Esophagus (tissue), 2 donors: ENCODE results near the gene PRM2. TPM values are rescaled to one million over a fixed set of nuclear protein-coding genes. Genes with fewer than 3 reads are reported as not detected.

Source experiments
- H3K27ac ChIP-seq, 2 donors: one replicate each; pipeline ENCODE4 v1.5.1; 2013; ENCODE audit warnings: low read depth in 2 of 2, mild to moderate bottlenecking in 2 of 2, inconsistent platforms in 1 of 2, low read length in 1 of 2, moderate library complexity in 1 of 2
- H3K27me3 ChIP-seq, 2 donors: one replicate each; pipeline ENCODE4 v1.6.1; 2013; ENCODE audit warnings: low read length in 2 of 2, control low read depth in 1 of 2, mild to moderate bottlenecking in 1 of 2; ENCODE audit not compliant: insufficient read depth in 2 of 2, control insufficient read depth in 1 of 2
- H3K36me3 ChIP-seq, 2 donors: one replicate each; pipeline ENCODE4 v1.6.1; 2013; ENCODE audit warnings: low read length in 1 of 2; ENCODE audit not compliant: control insufficient read depth in 2 of 2, insufficient read depth in 2 of 2
- H3K4me1 ChIP-seq, 2 donors: one replicate each; pipeline ENCODE4 v1.6.1; 2013; ENCODE audit warnings: low read length in 1 of 2; ENCODE audit not compliant: control insufficient read depth in 2 of 2, insufficient read depth in 2 of 2
- H3K4me3 ChIP-seq, 2 donors: one replicate each; pipeline ENCODE4 v1.5.1; 2013; ENCODE audit warnings: low read length in 2 of 2, mild to moderate bottlenecking in 2 of 2, low read depth in 1 of 2, moderate library complexity in 1 of 2
- H3K9me3 ChIP-seq, 2 donors: one replicate each; pipeline ENCODE4 v1.6.1; 2013; ENCODE audit warnings: mild to moderate bottlenecking in 2 of 2, low read depth in 1 of 2, low read length in 1 of 2, moderate library complexity in 1 of 2; ENCODE audit not compliant: control insufficient read depth in 2 of 2, insufficient read depth in 1 of 2
- WGBS, 2 donors: extraction: QIAGEN DNeasy Blood & Tissue Kit; methylation state at CpG; one replicate each; pipeline ENCODE4 v1.1.7; 2013; 5-methylcytosine and 5-hydroxymethylcytosine counted together
- polyA plus RNA-seq, 2 donors: library from polyadenylated mRNA; stranded (reverse); fragments of 200-250 nt; gene quantifications; one replicate each; pipeline ENCODE4 v1.2.3, GENCODE V29; 2013
- donor health status: healthy with polysubstance abuse.
- donor health status: Bipolar disorder and iron deficiency.

The PRM2 gene
- polyA plus RNA-seq, 2 donors: not detected

- H3K27ac ChIP-seq: no peak overlapping the region
- WGBS, 2 donors: 82 to 83% methylated on average over 11 of the region's 11 CpGs
These were observed 765 bp upstream of the PRM2 start for GRCh38 chr16:11276896-11277593.

DNA sequence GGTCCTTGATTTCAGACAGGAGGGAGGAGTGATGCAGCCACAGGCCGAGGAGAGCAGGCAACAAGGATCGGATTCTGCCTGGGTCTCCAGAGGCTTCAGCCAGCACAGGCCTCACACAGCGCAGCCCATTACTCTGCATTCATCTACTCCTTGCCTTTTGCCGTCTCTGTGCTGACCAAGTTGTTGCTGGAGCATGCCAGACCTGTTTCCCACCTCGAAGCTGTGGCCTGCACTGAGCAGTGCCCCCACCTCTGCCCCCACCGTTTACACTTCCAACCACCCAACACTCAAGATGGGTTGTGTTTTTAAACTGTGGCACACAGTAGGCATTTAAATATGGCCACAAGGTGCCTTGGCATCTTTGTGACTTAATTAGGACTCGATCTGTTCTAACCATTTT is 1.3 kb downstream of the PRM2 start:
- no peak overlapping the region for H3K27ac ChIP-seq
- 93% methylated on average over 7 of the region's 7 CpGs for WGBS, 2 donors
- no peaks in the 10 kb centered on the region for H3K9me3 ChIP-seq
- H3K27me3 ChIP-seq: no peaks in the 10 kb centered on the region
- no peak overlapping the region for H3K4me3 ChIP-seq
- no peaks in the 10 kb centered on the region for H3K36me3 ChIP-seq
- peaks cover 0 to 5% of the 10 kb centered on the region in 2 donors for H3K4me1 ChIP-seq

More at GRCh38 chr16:11276896-11277593, 765 bp upstream of the PRM2 start:
- H3K36me3 ChIP-seq: no peaks in the 10 kb centered on the region
- H3K27me3 ChIP-seq: no peaks in the 10 kb centered on the region
- no peaks in the 10 kb centered on the region for H3K9me3 ChIP-seq
- H3K4me1 ChIP-seq: peaks cover 0 to 5% of the 10 kb centered on the region in 2 donors
- no peak overlapping the region for H3K4me3 ChIP-seq

GRCh38 chr16:11273721-11274324 is 2.5 kb downstream of the PRM2 start:
- H3K36me3 ChIP-seq: no peaks in the 10 kb centered on the region
- H3K4me3 ChIP-seq: no peak overlapping the region
- H3K27me3 ChIP-seq: no peaks in the 10 kb centered on the region
- H3K27ac ChIP-seq: no peak overlapping the region
- peaks cover 0 to 5% of the 10 kb centered on the region in 2 donors for H3K4me1 ChIP-seq
- H3K9me3 ChIP-seq: no peaks in the 10 kb centered on the region
- 64 to 72% methylated on average over 3 of the region's 3 CpGs for WGBS, 2 donors

DNA sequence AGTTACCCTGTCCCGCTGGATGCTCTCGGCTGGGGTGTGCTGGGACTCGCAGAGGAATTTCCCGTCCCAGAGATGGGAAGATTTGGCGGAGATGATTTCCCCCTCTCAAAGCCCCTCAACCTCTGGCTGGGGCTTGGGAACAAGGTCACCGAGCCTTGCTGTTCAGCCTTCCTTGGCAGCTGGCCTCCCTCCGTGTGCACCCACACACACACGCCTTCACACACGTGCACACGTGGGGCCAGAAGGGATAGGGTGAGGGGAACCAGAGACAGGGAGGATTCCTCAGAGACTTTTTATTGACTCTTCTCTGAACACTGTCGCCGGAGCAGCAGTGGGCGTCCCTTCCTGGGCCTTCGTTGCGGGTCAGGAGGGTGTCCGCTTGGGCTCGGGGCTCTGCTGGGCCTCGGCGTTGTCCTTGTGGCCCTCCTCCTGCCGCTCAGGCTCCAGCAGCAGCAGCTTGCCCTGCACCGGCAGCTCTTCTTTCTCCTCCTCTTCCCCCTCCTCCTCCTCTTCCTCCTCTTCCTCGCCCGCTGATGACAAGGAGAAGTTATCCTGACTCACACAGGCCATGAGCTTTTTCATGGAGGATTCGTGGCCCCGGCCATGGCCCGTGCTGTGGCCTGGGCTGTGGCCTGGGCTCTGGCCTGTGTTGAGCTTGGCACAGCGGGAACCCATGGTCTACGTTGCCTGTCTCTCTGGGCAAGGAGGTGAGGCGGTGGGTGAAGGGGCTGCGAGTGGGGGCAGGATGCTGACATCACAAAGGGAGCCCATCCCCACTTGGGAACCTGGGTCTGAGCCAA is 3.2 kb downstream of the PRM2 start, which contains the start of gene PRM3:
Gene PRM3, minus strand, starts transcription at position 709 of the 800 bp plus-strand sequence. Its CDS starts 34 bp downstream, at position 675.
- Histone ChIP-seq H3K4me1 (peaks cover 0 to 5% of the 10 kb centered on the region in 2 donors), H3K27me3 (no peaks in the 10 kb centered on the region), H3K4me3 (no peak within 1 kb of the TSS), H3K9me3 (no peaks in the 10 kb centered on the region), H3K36me3 (no peaks in the 10 kb centered on the region), H3K27ac (no peak within 1 kb of the TSS)
- 80 to 81% methylated on average over 30 of the region's 30 CpGs for WGBS, 2 donors

DNA sequence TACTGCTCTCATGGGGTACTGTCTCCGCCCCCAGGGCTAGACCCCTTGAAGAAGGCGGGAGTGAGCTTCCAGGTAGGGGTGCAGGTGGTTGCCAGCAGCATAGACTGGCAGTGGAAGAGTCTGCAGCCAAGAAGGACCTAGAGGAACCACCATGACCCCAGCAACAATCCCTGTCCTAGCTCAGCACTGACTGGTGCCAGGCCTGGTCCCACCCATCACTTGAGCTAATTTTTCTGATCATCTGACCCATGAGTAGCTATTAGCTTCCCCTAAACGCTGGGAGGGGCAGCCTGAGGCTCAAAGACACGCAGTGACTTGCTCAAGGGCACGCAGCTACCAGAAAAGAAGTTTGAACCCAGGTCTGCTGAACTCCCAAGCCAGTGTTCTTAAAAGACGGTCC is 3.8 kb downstream of the PRM2 start:
- H3K27ac ChIP-seq: no peak overlapping the region
- no peaks in the 10 kb centered on the region for H3K36me3 ChIP-seq
- WGBS, 2 donors: 69 to 70% methylated on average over 6 of the region's 6 CpGs
- no peak overlapping the region for H3K4me3 ChIP-seq
- peaks cover 0 to 5% of the 10 kb centered on the region in 2 donors for H3K4me1 ChIP-seq
- no peaks in the 10 kb centered on the region for H3K9me3 ChIP-seq
- H3K27me3 ChIP-seq: no peaks in the 10 kb centered on the region

GRCh38 chr16:11271610-11272009 is 4.7 kb downstream of the PRM2 start:
- WGBS, 2 donors: 97 to 98% methylated on average over 10 of the region's 10 CpGs
- H3K4me1 ChIP-seq: peaks cover 0 to 5% of the 10 kb centered on the region in 2 donors
- H3K4me3 ChIP-seq: no peak overlapping the region
- H3K27ac ChIP-seq: no peak overlapping the region
- no peaks in the 10 kb centered on the region for H3K9me3 ChIP-seq
- no peaks in the 10 kb centered on the region for H3K36me3 ChIP-seq
- no peaks in the 10 kb centered on the region for H3K27me3 ChIP-seq

GRCh38 chr16:11270602-11271162 is 5.6 kb downstream of the PRM2 start:
- peaks cover 0 to 5% of the 10 kb centered on the region in 2 donors for H3K4me1 ChIP-seq
- H3K27ac ChIP-seq: no peak overlapping the region
- no peaks in the 10 kb centered on the region for H3K27me3 ChIP-seq
- WGBS, 2 donors: 89 to 92% methylated on average over 2 of the region's 2 CpGs
- H3K9me3 ChIP-seq: no peaks in the 10 kb centered on the region
- no peak overlapping the region for H3K4me3 ChIP-seq
- H3K36me3 ChIP-seq: no peaks in the 10 kb centered on the region

GRCh38 chr16:11268921-11269375 is 7.3 kb downstream of the PRM2 start, which contains the start of gene TNP2:
Gene TNP2 (minus strand): TSS chr16:11269325. CDS start chr16:11269262, 63 bp downstream.
- no peak within 1 kb of the TSS for H3K4me3 ChIP-seq
- no peak within 1 kb of the TSS for H3K27ac ChIP-seq
- H3K9me3 ChIP-seq: no peaks in the 10 kb centered on the region
- no peaks in the 10 kb centered on the region for H3K36me3 ChIP-seq
- 94 to 98% methylated on average over 11 of the region's 11 CpGs for WGBS, 2 donors
- H3K4me1 ChIP-seq: peaks cover 0 to 5% of the 10 kb centered on the region in 2 donors
- no peaks in the 10 kb centered on the region for H3K27me3 ChIP-seq

DNA sequence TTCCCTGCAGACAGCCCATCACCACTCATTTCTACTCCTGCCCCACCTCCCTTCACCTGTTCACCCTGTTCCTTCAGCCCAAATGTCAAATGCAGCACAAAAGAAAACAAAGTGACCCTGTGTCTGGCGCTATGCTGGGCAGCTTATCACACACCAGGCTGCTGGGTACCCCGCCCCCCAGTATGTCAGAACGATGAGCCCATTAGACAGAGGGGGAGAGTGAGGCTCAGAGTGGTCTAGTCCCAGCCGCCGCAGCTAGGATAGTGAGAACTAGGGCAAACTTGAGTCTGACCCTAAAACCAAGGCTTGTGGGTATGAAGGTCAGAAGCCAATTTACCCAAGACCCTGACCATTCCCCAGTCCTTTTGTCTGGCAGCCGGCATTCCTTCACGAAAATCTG is 11.2 kb downstream of the PRM2 start:
- Histone ChIP-seq H3K27ac (no peak overlapping the region), H3K9me3 (no peaks in the 10 kb centered on the region), H3K4me3 (no peak overlapping the region), H3K4me1 (peaks cover 0 to 3% of the 10 kb centered on the region in 2 donors), H3K27me3 (no peaks in the 10 kb centered on the region), H3K36me3 (no peaks in the 10 kb centered on the region)
- 76 to 92% methylated on average over 7 of the region's 7 CpGs for WGBS, 2 donors
